B cell (primary cell): Measurements from ENCODE around the gene GMCL1. TPM values are rescaled to one million over a fixed set of nuclear protein-coding genes. Genes with fewer than 3 reads are reported as not detected.
A peak's percentile ranks its signal among the peaks of the same experiment; 100 is the strongest.

ENCODE experiments used
- ATAC-seq: fragments of 200-7000 bp; cut with Tn5 transposase; one replicate; pipeline ENCODE4 v1.10.0; 2021; ENCODE audit warnings: low read depth, mild to moderate bottlenecking, moderate number of reproducible peaks, moderate library complexity
- CTCF ChIA-PET: fragments of 350-600 bp; sonication (Branson Sonifier 250); formaldehyde crosslinking; loops from one replicate; lab custom pipeline; 2021; ENCODE audit warnings: antibody characterized with exemption, inconsistent platforms; lab: Charles Lee
- POLR2A ChIA-PET: fragments of 350-600 bp; sonication (Branson Sonifier 250); formaldehyde crosslinking; loops from one replicate; lab custom pipeline; 2021; ENCODE audit warnings: antibody characterized with exemption; lab: Charles Lee
- DNase-seq: peaks from one replicate; pipeline ENCODE4 v3.0.0; 2013
- H2AFZ ChIP-seq: 2 replicates; pipeline ENCODE4 v1.6.1; 2012; ENCODE audit warnings: mild to moderate bottlenecking, low read depth, low read length; ENCODE audit not compliant: insufficient read depth, poor library complexity, severe bottlenecking
- H3K27ac ChIP-seq, 2 donors: 1 replicate in 1 of 2; 2 replicates in 1 of 2; pipeline ENCODE4 v1.5.1; 2012 to 2013; ENCODE audit warnings: low read length in 2 of 2, mild to moderate bottlenecking in 2 of 2, moderate library complexity in 1 of 2
- H3K27me3 ChIP-seq, 4 experiments: fragments of 200-600 bp in 1 of 4; sonication (generic) in 1 of 4; replicated peaks in 1 of 4; 1 replicate in 2 of 4; 2 replicates in 2 of 4; pipeline versions ENCODE4 v1.6.1 to v1.7.0; 2013 to 2016; ENCODE audit warnings: low read length in 3 of 4, mild to moderate bottlenecking in 2 of 4, mixed read lengths in 1 of 4, moderate library complexity in 1 of 4; ENCODE audit not compliant: insufficient read depth in 4 of 4, control insufficient read depth in 3 of 4; ENCODE audit errors: control extremely low read depth in 1 of 4
- H3K36me3 ChIP-seq, 2 experiments: replicated peaks in 1 of 2; 1 replicate in 1 of 2; 2 replicates in 1 of 2; pipeline versions ENCODE4 v1.6.1 to v1.7.1; 2013; ENCODE audit warnings: low read length in 1 of 2; ENCODE audit not compliant: insufficient read depth in 2 of 2, control insufficient read depth in 1 of 2; ENCODE audit errors: control extremely low read depth in 1 of 2, extremely low read depth in 1 of 2
- H3K4me1 ChIP-seq, 2 donors: fragments of 200-600 bp in 1 of 2; sonication (generic) in 1 of 2; 1 replicate in 1 of 2; 2 replicates in 1 of 2; pipeline versions ENCODE4 v1.5.1 to v1.6.1; 2013 to 2017; ENCODE audit warnings: low read length in 2 of 2; ENCODE audit not compliant: control insufficient read depth in 2 of 2, insufficient read depth in 2 of 2
- H3K4me2 ChIP-seq: replicated peaks from 2 replicates; pipeline ENCODE3; 2012; ENCODE audit warnings: mild to moderate bottlenecking, low read depth, low read length; ENCODE audit not compliant: poor library complexity, severe bottlenecking
- H3K4me3 ChIP-seq, 5 experiments: fragments of 200-600 bp in 1 of 5; sonication (generic) in 1 of 5; 1 replicate in 3 of 5; 2 replicates in 2 of 5; pipeline versions ENCODE4 v1.5.1 to v1.7.0; 2011 to 2016; ENCODE audit warnings: low read length in 4 of 5, mild to moderate bottlenecking in 4 of 5, low read depth in 2 of 5, control low read depth in 1 of 5, moderate library complexity in 1 of 5; ENCODE audit not compliant: insufficient read depth in 1 of 5; ENCODE audit errors: control extremely low read depth in 1 of 5, extremely low read depth in 1 of 5
- H3K79me2 ChIP-seq: fragments of 200-600 bp; sonication (generic); one replicate; pipeline ENCODE4 v1.6.0; 2016; ENCODE audit warnings: low read length; ENCODE audit not compliant: control insufficient read depth, insufficient read depth
- H3K9ac ChIP-seq: fragments of 200-600 bp; sonication (generic); 2 replicates; pipeline ENCODE4 v1.6.1; 2017; ENCODE audit warnings: mild to moderate bottlenecking, low read length, moderate library complexity
- H3K9me3 ChIP-seq, 3 donors: one replicate each; pipeline versions ENCODE4 v1.6.1 to v1.7.1; 2013; ENCODE audit warnings: low read length in 2 of 3; ENCODE audit not compliant: control insufficient read depth in 2 of 3, insufficient read depth in 1 of 3; ENCODE audit errors: control extremely low read depth in 1 of 3
- H4K20me1 ChIP-seq: 2 replicates; pipeline ENCODE4 v1.6.0; 2012; ENCODE audit warnings: mild to moderate bottlenecking, low read length; ENCODE audit not compliant: insufficient read depth, control insufficient read depth, poor library complexity, severe bottlenecking
- H3K27ac Mint-ChIP-seq: one replicate; pipeline ENCODE4 v1.8.0; 2021; ENCODE audit warnings: mixed read lengths
- H3K27me3 Mint-ChIP-seq: one replicate; pipeline ENCODE4 v1.8.0; 2021; ENCODE audit warnings: mixed read lengths
- H3K4me1 Mint-ChIP-seq: one replicate; pipeline ENCODE4 v1.8.0; 2021; ENCODE audit warnings: mixed read lengths
- H3K4me3 Mint-ChIP-seq: one replicate; pipeline ENCODE4 v1.8.0; 2021; ENCODE audit warnings: mixed read lengths
- H3K9me3 Mint-ChIP-seq: one replicate; pipeline ENCODE4 v1.8.0; 2022; ENCODE audit warnings: mixed read lengths; ENCODE audit not compliant: insufficient read depth
- EZH2 ChIP-seq: IDR thresholded peaks from 2 replicates; pipeline ENCODE4 v1.6.1; 2012; ENCODE audit warnings: borderline replicate concordance, low read depth, mild to moderate bottlenecking, moderate library complexity, low read length; ENCODE audit not compliant: insufficient read depth, poor library complexity, severe bottlenecking
- WGBS: methylation state at CpG from one replicate; pipeline ENCODE4 v1.1.5; 2013; ENCODE audit warnings: missing lambda C conversion rate; ENCODE audit not compliant: insufficient coverage; 5-methylcytosine and 5-hydroxymethylcytosine counted together
- intact Hi-C: fragments of 100-400 bp; cut with micrococcal nuclease; formaldehyde crosslinking; loops from one replicate; pipeline ENCODE4 v1.10.0; 2022
- polyA minus RNA-seq: library from RNA; depleted of rRNA, polyadenylated mRNA; stranded (reverse); fragments of >200 nt; gene quantifications from 2 replicates; pipeline ENCODE4 v1.2.3, GENCODE V29; 2012
- polyA plus RNA-seq: library from polyadenylated mRNA; depleted of rRNA; stranded (reverse); fragments of >200 nt; gene quantifications from 2 replicates; pipeline ENCODE4 v1.2.3, GENCODE V29; 2012
- total RNA-seq, 2 donors: library from RNA; stranded (reverse); fragments of 120-200 nt in 1 of 2; gene quantifications; 1 replicate in 1 of 2; 2 replicates in 1 of 2; pipeline versions ENCODE4 v1.2.3 to v1.2.4, GENCODE V29; 2013 to 2022
- TF ChIP-seq, protein P1 (sequence below): fragments of 200-600 bp; IDR thresholded peaks from one replicate; pipeline ENCODE4 v1.8.0; 2022; ENCODE audit warnings: antibody characterized with exemption, mild to moderate bottlenecking

The GMCL1 gene
- total RNA-seq (22.0 and 26.3 TPM in 2 replicates), polyA plus RNA-seq (6.0 and 9.6 TPM in 2 replicates), polyA minus RNA-seq (10.2 and 12.6 TPM in 2 replicates)
- total RNA-seq (2013): 18.7 TPM

- H3K36me3 ChIP-seq: no peaks in the 10 kb centered on the region
- H3K4me3 ChIP-seq: peak within 1 kb of the TSS; percentile 46 to 97 (median 72)
- under 1% methylated on average over 74 of the region's 74 CpGs for WGBS
- H2AFZ ChIP-seq: peak within 1 kb of the TSS; percentile 90
- H3K27ac ChIP-seq: peak within 1 kb of the TSS; percentile 94 to 98
- peaks cover 50% of the 10 kb centered on the region for H3K79me2 ChIP-seq
- peak within 1 kb of the TSS; percentile 99 for H3K4me3 Mint-ChIP-seq
- H3K4me2 ChIP-seq: peak within 1 kb of the TSS; percentile 78
- no peaks in the 10 kb centered on the region for H3K27me3 Mint-ChIP-seq
- H4K20me1 ChIP-seq: peaks cover 12% of the 10 kb centered on the region
- ATAC-seq (peak; percentile 96), DNase-seq (peak; percentile 99)
- H3K4me1 Mint-ChIP-seq: peaks cover 38% of the 10 kb centered on the region
- H3K27ac Mint-ChIP-seq: peak within 1 kb of the TSS; percentile 99
- peak within 1 kb of the TSS; percentile 73 for H3K9ac ChIP-seq
- ChIA-PET CTCF (interaction anchor here (0.6 to 5.0 kb wide), 7 partner anchors 12 to 190 kb away, joined by 3 to 43 read pairs (median 4); no protein-coding TSS in a partner anchor), POLR2A (interaction anchor here (1.0 to 1.9 kb wide), 2 partner anchors 13 to 361 kb away, joined by 3 to 4 read pairs; partner anchors contain the start of gene C2orf42)
- peaks cover 24 to 26% of the 10 kb centered on the region in 2 donors for H3K4me1 ChIP-seq
- TF ChIP-seq, protein P1, sequence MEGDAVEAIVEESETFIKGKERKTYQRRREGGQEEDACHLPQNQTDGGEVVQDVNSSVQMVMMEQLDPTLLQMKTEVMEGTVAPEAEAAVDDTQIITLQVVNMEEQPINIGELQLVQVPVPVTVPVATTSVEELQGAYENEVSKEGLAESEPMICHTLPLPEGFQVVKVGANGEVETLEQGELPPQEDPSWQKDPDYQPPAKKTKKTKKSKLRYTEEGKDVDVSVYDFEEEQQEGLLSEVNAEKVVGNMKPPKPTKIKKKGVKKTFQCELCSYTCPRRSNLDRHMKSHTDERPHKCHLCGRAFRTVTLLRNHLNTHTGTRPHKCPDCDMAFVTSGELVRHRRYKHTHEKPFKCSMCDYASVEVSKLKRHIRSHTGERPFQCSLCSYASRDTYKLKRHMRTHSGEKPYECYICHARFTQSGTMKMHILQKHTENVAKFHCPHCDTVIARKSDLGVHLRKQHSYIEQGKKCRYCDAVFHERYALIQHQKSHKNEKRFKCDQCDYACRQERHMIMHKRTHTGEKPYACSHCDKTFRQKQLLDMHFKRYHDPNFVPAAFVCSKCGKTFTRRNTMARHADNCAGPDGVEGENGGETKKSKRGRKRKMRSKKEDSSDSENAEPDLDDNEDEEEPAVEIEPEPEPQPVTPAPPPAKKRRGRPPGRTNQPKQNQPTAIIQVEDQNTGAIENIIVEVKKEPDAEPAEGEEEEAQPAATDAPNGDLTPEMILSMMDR: no peak
- no peak for TF ChIP-seq EZH2
- intact Hi-C loops: loop anchor here (1.0 to 2.0 kb wide), 5 partner anchors 63 to 1363 kb away; partner anchors contain the start of genes AAK1, APLF, FBXO48 and SNRNP27
- no peaks in the 10 kb centered on the region for H3K27me3 ChIP-seq
- H3K9me3 Mint-ChIP-seq: no peaks in the 10 kb centered on the region
- no peaks in the 10 kb centered on the region for H3K9me3 ChIP-seq
Observed at GRCh38 chr2:69829256-69830044, at the start of gene GMCL1. GMCL1 (plus strand) TSS chr2:69829660; CDS start chr2:69829893, 233 bp downstream.
